Progenitor cell of endocrine pancreas (in vitro differentiated cells): ENCODE measurements around the gene ZNF536. TPM values are rescaled to one million over a fixed set of nuclear protein-coding genes. Genes with fewer than 3 reads are reported as not detected.

ENCODE experiments used
- DNase-seq: peaks from one replicate; pipeline ENCODE4 v3.0.0; 2021; ENCODE audit warnings: low spot score; ENCODE audit not compliant: unreplicated experiment
- H3K27ac Mint-ChIP-seq: 2 replicates; pipeline ENCODE4 v1.8.0; 2021; ENCODE audit warnings: mild to moderate bottlenecking, moderate library complexity, mixed read lengths
- H3K27me3 Mint-ChIP-seq: 2 replicates; pipeline ENCODE4 v1.8.0; 2021; ENCODE audit warnings: mixed read lengths
- H3K36me3 Mint-ChIP-seq: 2 replicates; pipeline ENCODE4 v1.8.0; 2022; ENCODE audit warnings: mixed read lengths; ENCODE audit not compliant: insufficient read depth
- H3K4me1 Mint-ChIP-seq: 2 replicates; pipeline ENCODE4 v1.8.0; 2021; ENCODE audit warnings: low read depth, mixed read lengths
- H3K4me3 Mint-ChIP-seq: 2 replicates; pipeline ENCODE4 v1.8.0; 2021; ENCODE audit warnings: low read depth, mild to moderate bottlenecking, moderate library complexity, mixed read lengths
- H3K9me3 Mint-ChIP-seq: 2 replicates; pipeline ENCODE4 v1.8.0; 2021; ENCODE audit warnings: low read depth, mixed read lengths
- CTCF ChIP-seq: fragments of 200-600 bp; sonication (generic); IDR thresholded peaks from one replicate; pipeline ENCODE4 v1.5.0; 2021; ENCODE audit warnings: antibody characterized with exemption, mild to moderate bottlenecking; ENCODE audit not compliant: unreplicated experiment
- total RNA-seq: library from RNA; stranded (reverse); gene quantifications from 2 replicates; pipeline ENCODE4 v1.2.1, GENCODE V29; 2021

Gene ZNF536
- total RNA-seq, 1 donor from 2014 or later: 2.0 TPM

GRCh38 chr19:30428844-30429243 lies 56.7 kb downstream of the ZNF536 start:
- no peaks in the 10 kb centered on the region for H3K4me1 Mint-ChIP-seq
- H3K36me3 Mint-ChIP-seq: no peaks in the 10 kb centered on the region
- no peak for TF ChIP-seq CTCF
- H3K9me3 Mint-ChIP-seq: no peaks in the 10 kb centered on the region
- no peak overlapping the region for H3K27ac Mint-ChIP-seq
- peaks cover 17% of the 10 kb centered on the region for H3K27me3 Mint-ChIP-seq
- DNase-seq: no peak
- H3K4me3 Mint-ChIP-seq: no peak overlapping the region

DNA sequence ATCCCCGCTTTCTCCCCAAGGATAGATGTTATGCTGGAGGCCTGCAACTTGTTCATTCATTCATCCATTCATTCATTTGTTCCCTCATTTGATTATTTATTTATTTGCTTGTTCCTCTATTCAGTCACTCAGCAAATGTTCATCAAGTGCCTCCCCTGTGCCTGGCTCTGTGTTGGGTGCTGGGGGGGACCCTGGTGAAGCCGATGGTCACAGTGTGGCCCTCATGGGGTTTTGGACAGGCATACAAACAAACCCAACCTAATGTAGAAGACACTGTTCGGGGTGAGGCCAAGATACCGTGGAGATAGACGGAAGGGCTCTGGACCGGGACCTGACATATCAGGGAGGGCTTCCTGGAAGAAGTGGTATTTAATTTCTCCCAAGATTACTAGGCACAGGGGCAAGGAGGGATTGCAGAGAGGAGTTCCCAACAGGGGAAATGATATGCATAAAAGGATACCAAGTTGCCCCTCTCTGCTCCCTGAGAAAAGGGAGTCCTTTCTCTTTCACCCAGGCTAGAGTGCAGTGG lies 58.1 kb downstream of the ZNF536 start:
- H3K36me3 Mint-ChIP-seq: no peaks in the 10 kb centered on the region
- TF ChIP-seq CTCF: no peak
- no peak for DNase-seq
- H3K27me3 Mint-ChIP-seq: peaks cover 10% of the 10 kb centered on the region
- H3K27ac Mint-ChIP-seq: no peak overlapping the region
- H3K4me3 Mint-ChIP-seq: no peak overlapping the region
- H3K4me1 Mint-ChIP-seq: no peaks in the 10 kb centered on the region
- H3K9me3 Mint-ChIP-seq: no peaks in the 10 kb centered on the region

GRCh38 chr19:30431591-30431990 lies 59.4 kb downstream of the ZNF536 start:
- Mint-ChIP-seq H3K9me3 (no peaks in the 10 kb centered on the region), H3K27me3 (peaks cover 7% of the 10 kb centered on the region), H3K4me3 (no peak overlapping the region), H3K4me1 (no peaks in the 10 kb centered on the region), H3K27ac (no peak overlapping the region), H3K36me3 (no peaks in the 10 kb centered on the region)
- DNase-seq: no peak
- no peak for TF ChIP-seq CTCF

DNA sequence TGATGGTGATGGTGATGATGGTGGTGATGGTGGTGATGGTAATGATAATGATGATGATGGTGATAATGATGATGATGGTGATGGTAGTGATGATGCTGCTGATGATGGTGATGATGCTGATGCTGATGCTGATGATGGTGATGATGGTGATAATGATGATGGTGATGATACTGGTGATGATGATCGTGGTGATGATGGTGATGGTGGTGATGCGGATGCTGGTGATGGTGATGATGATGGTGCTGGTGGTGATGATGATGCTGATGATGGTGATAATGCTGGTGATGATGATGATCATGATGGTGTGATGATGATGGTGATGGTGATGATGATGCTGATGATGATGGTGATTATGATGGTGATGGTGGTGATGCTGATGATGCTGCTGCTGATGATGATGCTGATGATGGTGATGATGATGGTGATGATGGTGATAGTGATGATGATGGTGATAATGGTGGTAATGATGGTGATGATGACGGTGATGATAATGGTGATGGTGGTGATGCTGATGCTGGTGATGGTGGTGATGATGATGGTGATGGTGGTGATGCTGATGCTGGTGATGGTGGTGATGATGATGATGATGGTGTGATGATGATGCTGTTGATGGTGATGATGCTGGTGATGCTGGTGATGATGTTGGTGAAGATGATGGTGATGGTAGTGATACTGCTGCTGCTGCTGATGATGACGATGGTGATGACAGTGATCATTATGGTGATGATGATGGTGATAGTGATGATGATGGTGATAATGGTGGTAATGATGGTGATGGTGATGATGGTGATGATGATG lies 62.8 kb downstream of the ZNF536 start:
- TF ChIP-seq CTCF: no peak
- H3K27me3 Mint-ChIP-seq: no peaks in the 10 kb centered on the region
- H3K4me1 Mint-ChIP-seq: peaks cover 6% of the 10 kb centered on the region
- H3K27ac Mint-ChIP-seq: no peak overlapping the region
- no peak for DNase-seq
- no peak overlapping the region for H3K4me3 Mint-ChIP-seq
- no peaks in the 10 kb centered on the region for H3K9me3 Mint-ChIP-seq
- H3K36me3 Mint-ChIP-seq: no peaks in the 10 kb centered on the region

DNA sequence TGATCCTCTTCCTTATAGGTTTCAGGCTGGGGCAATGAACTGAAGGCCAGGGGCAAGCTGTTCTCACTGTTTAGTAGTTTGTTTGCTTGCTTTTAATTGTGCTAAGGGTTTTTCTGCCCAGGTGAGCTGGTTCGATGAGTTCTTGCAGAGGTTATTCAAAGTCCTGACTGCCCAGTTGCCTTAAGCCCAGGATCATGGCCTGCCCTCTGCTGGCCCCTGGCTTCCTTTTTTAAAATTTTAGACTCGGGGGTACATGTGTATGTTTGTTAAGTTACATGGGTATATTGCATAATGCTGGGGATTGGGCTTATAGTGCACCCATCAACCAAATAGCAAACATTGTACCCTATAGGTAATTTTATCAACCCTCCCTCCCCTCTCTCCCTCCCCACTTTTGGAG lies 65.7 kb downstream of the ZNF536 start:
- peaks cover under 1% of the 10 kb centered on the region for H3K27me3 Mint-ChIP-seq
- no peak overlapping the region for H3K4me3 Mint-ChIP-seq
- H3K27ac Mint-ChIP-seq: no peak overlapping the region
- H3K36me3 Mint-ChIP-seq: peaks cover under 1% of the 10 kb centered on the region
- no peak for DNase-seq
- TF ChIP-seq CTCF: peak; percentile 44
- H3K4me1 Mint-ChIP-seq: peaks cover 6% of the 10 kb centered on the region
- H3K9me3 Mint-ChIP-seq: no peaks in the 10 kb centered on the region
